ENCODE results near the gene F2RL3. TPM values are rescaled to one million over a fixed set of nuclear protein-coding genes. Genes with fewer than 3 reads are reported as not detected.

F2RL3 gene
- total and polyA plus RNA-seq, 9 of the 15 experiments (the other 6 are each of a cell fraction or from before 2014, with no cell fraction given): 1.4 to 27.6 (median 11.9) TPM

DNA sequence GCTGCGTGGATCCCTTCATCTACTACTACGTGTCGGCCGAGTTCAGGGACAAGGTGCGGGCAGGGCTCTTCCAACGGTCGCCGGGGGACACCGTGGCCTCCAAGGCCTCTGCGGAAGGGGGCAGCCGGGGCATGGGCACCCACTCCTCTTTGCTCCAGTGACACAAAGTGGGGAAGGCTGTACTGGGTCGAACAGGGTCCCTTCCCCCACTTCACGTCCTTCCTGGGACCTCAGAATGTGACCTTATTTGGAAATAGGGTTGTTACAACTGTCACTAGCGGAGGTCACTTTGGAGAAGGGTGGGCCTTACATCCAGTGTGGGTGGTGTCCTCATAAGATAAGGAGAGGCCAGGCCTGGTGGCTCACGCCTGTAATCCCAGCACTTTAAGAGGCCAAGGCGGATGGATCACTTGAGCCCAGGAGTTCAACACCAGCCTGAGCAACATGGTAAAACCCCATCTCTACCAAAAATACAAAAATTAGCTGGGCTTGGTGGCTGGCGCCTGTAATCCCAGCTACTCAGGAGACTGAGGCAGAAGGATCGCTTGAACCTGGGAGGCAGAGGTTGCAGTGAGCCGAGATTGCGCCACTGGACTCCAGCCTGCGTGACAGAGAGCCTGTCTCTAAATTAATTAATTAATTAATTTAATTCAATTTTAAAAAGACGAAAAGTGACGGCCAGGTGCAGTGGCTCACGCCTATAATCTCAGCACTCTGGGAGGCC is 1.8 kb downstream of the F2RL3 start:
- H4K20me1 ChIP-seq (replicated peaks; ENCODE audit: control insufficient read depth, insufficient read depth, low read length): no peaks in the 10 kb centered on the region
- peak overlapping the region; percentile 30 for H2AFZ ChIP-seq (ENCODE audit: low read depth, low read length)
- H3K4me3 ChIP-seq: peak overlapping the region; percentile 55
- ChIA-PET POLR2A (interaction anchor here (0.9 kb wide), 1 partner anchor 65 kb away, joined by 3 read pairs; no protein-coding TSS in a partner anchor), CTCF (ENCODE audit: low intra/inter-chr PET ratio) (no interaction called here)
- no peaks in the 10 kb centered on the region for H3K27me3 ChIP-seq (ENCODE audit: control insufficient read depth in 2 of 2, insufficient read depth in 2 of 2, low read length in 2 of 2)
- intact Hi-C loops (cut with micrococcal nuclease) (no loop called here), in situ Hi-C loops (cut with MboI) (no loop called here)
- peak overlapping the region; percentile 97 for H3K4me2 ChIP-seq (ENCODE audit: insufficient read depth, low read length)
- FAIRE-seq (peak; percentile 99), DNase-seq (ENCODE audit: extremely low read depth in 1 of 4, low spot score in 3 of 4) (peak; percentile 41 to 96 (median 64)), ATAC-seq (peak; percentile 72)
- peaks cover 26% of the 10 kb centered on the region; the same call in 2 of the 3 replicates for H3K36me3 ChIP-seq (ENCODE audit: control insufficient read depth, insufficient read depth, low read length)
- WGBS (ENCODE audit: insufficient coverage, low coverage, missing lambda C conversion rate): 4% methylated on average over 24 of the region's 24 CpGs
- TSS peak; percentile 72 for BruUV-seq (replicated peaks)
- H3K4me1 ChIP-seq (replicated peaks in 1 of 2; ENCODE audit: control insufficient read depth in 2 of 2, insufficient read depth in 2 of 2, low read length in 2 of 2): peaks cover 53 to 89% of the 10 kb centered on the region in 2 experiments
- H3K9me3 ChIP-seq (replicated peaks; ENCODE audit: control insufficient read depth, insufficient read depth, low read depth, low read length): no peaks in the 10 kb centered on the region
- peaks cover 47% of the 10 kb centered on the region for H3K79me2 ChIP-seq (ENCODE audit: control insufficient read depth, insufficient read depth, low read length)
- H3K9ac ChIP-seq (ENCODE audit: insufficient read depth in 1 of 2, low read depth in 2 of 2, low read length in 2 of 2): peak overlapping the region; percentile 97 to 98
- no peaks in the 10 kb centered on the region for H3K9me1 ChIP-seq (ENCODE audit: control insufficient read depth, insufficient read depth, low read length)
- peak overlapping the region; percentile 100 for H3K27ac ChIP-seq (ENCODE audit: extremely low read depth, low read depth, low read length)
- TF ChIP-seq FIP1L1 (IDR thresholded peaks at IDR 0.05; ENCODE audit: low read depth, low read length, poor library complexity, severe bottlenecking) (no peak), ZNF324 (CRISPR knock-in tag; IDR thresholded peaks at IDR 0.05) (0 out of 2 replicates have a peak, but pooled peaks have one; percentile 25), IFI16 (CRISPR knock-in tag; IDR thresholded peaks at IDR 0.05) (no peak), RBM15 (IDR thresholded peaks at IDR 0.05; ENCODE audit: insufficient read depth, low read length) (no peak), ZNF165 (CRISPR knock-in tag; IDR thresholded peaks at IDR 0.05; ENCODE audit: borderline replicate concordance) (no peak), ZFP1 (CRISPR knock-in tag; IDR thresholded peaks at IDR 0.05) (no peak)
- TF ChIP-seq, protein P1, sequence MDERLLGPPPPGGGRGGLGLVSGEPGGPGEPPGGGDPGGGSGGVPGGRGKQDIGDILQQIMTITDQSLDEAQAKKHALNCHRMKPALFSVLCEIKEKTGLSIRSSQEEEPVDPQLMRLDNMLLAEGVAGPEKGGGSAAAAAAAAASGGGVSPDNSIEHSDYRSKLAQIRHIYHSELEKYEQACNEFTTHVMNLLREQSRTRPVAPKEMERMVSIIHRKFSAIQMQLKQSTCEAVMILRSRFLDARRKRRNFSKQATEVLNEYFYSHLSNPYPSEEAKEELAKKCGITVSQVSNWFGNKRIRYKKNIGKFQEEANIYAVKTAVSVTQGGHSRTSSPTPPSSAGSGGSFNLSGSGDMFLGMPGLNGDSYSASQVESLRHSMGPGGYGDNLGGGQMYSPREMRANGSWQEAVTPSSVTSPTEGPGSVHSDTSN (CRISPR knock-in tag; IDR thresholded peaks at IDR 0.05; ENCODE audit: low read depth): no peak
- TF ChIP-seq, protein P1 (tag; conservative IDR thresholded peaks at IDR 0.05; ENCODE audit: low read depth): peak; percentile 37; the same call in 1 of the 2 replicates
- TF ChIP-seq, protein P2, sequence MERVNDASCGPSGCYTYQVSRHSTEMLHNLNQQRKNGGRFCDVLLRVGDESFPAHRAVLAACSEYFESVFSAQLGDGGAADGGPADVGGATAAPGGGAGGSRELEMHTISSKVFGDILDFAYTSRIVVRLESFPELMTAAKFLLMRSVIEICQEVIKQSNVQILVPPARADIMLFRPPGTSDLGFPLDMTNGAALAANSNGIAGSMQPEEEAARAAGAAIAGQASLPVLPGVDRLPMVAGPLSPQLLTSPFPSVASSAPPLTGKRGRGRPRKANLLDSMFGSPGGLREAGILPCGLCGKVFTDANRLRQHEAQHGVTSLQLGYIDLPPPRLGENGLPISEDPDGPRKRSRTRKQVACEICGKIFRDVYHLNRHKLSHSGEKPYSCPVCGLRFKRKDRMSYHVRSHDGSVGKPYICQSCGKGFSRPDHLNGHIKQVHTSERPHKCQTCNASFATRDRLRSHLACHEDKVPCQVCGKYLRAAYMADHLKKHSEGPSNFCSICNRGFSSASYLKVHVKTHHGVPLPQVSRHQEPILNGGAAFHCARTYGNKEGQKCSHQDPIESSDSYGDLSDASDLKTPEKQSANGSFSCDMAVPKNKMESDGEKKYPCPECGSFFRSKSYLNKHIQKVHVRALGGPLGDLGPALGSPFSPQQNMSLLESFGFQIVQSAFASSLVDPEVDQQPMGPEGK (CRISPR knock-in tag; IDR thresholded peaks at IDR 0.05; ENCODE audit: borderline replicate concordance): no peak
- TF ChIP-seq, protein P3, sequence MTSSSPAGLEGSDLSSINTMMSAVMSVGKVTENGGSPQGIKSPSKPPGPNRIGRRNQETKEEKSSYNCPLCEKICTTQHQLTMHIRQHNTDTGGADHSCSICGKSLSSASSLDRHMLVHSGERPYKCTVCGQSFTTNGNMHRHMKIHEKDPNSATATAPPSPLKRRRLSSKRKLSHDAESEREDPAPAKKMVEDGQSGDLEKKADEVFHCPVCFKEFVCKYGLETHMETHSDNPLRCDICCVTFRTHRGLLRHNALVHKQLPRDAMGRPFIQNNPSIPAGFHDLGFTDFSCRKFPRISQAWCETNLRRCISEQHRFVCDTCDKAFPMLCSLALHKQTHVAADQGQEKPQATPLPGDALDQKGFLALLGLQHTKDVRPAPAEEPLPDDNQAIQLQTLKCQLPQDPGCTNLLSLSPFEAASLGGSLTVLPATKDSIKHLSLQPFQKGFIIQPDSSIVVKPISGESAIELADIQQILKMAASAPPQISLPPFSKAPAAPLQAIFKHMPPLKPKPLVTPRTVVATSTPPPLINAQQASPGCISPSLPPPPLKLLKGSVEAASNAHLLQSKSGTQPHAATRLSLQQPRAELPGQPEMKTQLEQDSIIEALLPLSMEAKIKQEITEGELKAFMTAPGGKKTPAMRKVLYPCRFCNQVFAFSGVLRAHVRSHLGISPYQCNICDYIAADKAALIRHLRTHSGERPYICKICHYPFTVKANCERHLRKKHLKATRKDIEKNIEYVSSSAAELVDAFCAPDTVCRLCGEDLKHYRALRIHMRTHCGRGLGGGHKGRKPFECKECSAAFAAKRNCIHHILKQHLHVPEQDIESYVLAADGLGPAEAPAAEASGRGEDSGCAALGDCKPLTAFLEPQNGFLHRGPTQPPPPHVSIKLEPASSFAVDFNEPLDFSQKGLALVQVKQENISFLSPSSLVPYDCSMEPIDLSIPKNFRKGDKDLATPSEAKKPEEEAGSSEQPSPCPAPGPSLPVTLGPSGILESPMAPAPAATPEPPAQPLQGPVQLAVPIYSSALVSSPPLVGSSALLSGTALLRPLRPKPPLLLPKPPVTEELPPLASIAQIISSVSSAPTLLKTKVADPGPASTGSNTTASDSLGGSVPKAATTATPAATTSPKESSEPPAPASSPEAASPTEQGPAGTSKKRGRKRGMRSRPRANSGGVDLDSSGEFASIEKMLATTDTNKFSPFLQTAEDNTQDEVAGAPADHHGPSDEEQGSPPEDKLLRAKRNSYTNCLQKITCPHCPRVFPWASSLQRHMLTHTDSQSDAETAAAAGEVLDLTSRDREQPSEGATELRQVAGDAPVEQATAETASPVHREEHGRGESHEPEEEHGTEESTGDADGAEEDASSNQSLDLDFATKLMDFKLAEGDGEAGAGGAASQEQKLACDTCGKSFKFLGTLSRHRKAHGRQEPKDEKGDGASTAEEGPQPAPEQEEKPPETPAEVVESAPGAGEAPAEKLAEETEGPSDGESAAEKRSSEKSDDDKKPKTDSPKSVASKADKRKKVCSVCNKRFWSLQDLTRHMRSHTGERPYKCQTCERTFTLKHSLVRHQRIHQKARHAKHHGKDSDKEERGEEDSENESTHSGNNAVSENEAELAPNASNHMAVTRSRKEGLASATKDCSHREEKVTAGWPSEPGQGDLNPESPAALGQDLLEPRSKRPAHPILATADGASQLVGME (CRISPR knock-in tag; IDR thresholded peaks at IDR 0.05): 0 out of 2 replicates have a peak, but pooled peaks have one; percentile 21
